HepG2 (cell line): Measurements from ENCODE around the gene ADAMTS20.

Source experiments
- ATF1 ChIP-seq: IDR thresholded peaks from 2 replicates; pipeline ENCODE4 v1.6.1; 2016; ENCODE audit warnings: mild to moderate bottlenecking, control low read depth
- CHD4 ChIP-seq: fragments of 200-600 bp; sonication (generic); IDR thresholded peaks from 2 replicates; pipeline ENCODE4 v1.7.0; 2017; ENCODE audit warnings: mild to moderate bottlenecking, low read length, borderline replicate concordance
- SMC3 ChIP-seq: IDR thresholded peaks from 2 replicates; pipeline ENCODE4 v1.6.1; 2011; ENCODE audit warnings: low read length, improper control_type of control experiment
- ZNF572 ChIP-seq: sonication (generic); formaldehyde crosslinking; IDR thresholded peaks from 2 replicates; pipeline ENCODE4 v1.5.1; 2020; ENCODE audit warnings: mild to moderate bottlenecking, missing genetic modification reagents
- ZNF816 ChIP-seq: sonication (generic); formaldehyde crosslinking; IDR thresholded peaks from 2 replicates; pipeline ENCODE4 v1.8.0; 2022; ENCODE audit warnings: missing genetic modification reagents, mild to moderate bottlenecking, borderline replicate concordance
- TF ChIP-seq, protein P1 (sequence below): sonication (generic); formaldehyde crosslinking; IDR thresholded peaks from 2 replicates; pipeline ENCODE4 v1.5.0; 2020; ENCODE audit warnings: mild to moderate bottlenecking, missing genetic modification reagents, moderate library complexity

DNA sequence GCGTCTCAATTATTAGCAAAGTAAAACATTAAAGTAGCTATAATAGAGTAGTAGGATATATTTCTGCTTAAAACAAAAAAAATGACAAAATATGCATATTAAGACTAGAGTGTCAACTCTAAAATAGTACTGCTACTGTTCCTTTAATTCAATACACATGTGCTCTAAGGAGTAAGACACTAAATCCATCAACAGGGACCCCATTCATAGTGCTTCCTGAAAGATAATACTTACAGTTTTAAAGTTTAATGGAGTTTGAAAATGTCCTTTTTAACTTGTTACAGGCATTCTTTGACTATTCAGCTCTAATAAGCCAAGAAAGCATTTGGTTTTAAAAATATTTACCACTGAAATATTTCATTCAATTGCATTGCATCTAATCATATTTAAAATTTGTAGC lies 145.2 kb downstream of the ADAMTS20 start:
- no peak for TF ChIP-seq SMC3
- no peak for TF ChIP-seq ZNF816 (CRISPR knock-in tag)
- TF ChIP-seq, protein P1, sequence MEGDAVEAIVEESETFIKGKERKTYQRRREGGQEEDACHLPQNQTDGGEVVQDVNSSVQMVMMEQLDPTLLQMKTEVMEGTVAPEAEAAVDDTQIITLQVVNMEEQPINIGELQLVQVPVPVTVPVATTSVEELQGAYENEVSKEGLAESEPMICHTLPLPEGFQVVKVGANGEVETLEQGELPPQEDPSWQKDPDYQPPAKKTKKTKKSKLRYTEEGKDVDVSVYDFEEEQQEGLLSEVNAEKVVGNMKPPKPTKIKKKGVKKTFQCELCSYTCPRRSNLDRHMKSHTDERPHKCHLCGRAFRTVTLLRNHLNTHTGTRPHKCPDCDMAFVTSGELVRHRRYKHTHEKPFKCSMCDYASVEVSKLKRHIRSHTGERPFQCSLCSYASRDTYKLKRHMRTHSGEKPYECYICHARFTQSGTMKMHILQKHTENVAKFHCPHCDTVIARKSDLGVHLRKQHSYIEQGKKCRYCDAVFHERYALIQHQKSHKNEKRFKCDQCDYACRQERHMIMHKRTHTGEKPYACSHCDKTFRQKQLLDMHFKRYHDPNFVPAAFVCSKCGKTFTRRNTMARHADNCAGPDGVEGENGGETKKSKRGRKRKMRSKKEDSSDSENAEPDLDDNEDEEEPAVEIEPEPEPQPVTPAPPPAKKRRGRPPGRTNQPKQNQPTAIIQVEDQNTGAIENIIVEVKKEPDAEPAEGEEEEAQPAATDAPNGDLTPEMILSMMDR (CRISPR knock-in tag): no peak
- no peak for TF ChIP-seq ZNF572
- TF ChIP-seq CHD4: no peak
- TF ChIP-seq ATF1 (CRISPR knock-in tag): no peak
